OCI-LY7 (cell line): ENCODE results near the gene TIMM9.

Experiments used
- CTCF ChIP-seq: fragments of 200-600 bp; sonication (generic); conservative IDR thresholded peaks from 2 replicates; pipeline ENCODE4 v1.5.1; 2014; ENCODE audit warnings: mild to moderate bottlenecking, antibody characterized with exemption, low read length, moderate library complexity, mixed read lengths
- EZH2phosphoT487 ChIP-seq: fragments of 200-600 bp; sonication (generic); IDR thresholded peaks from 2 replicates; pipeline ENCODE4 v1.6.1; 2018; ENCODE audit warnings: low read depth, borderline replicate concordance, mild to moderate bottlenecking, mixed run types, antibody characterized with exemption, low read length, moderate library complexity, mixed read lengths

- TF ChIP-seq CTCF (no peak), EZH2phosphoT487 (no peak)
These were observed 12.1 kb upstream of the TIMM9 start for GRCh38 chr14:58439476-58439875.
